Upper lobe of left lung (tissue), 4 donors: ENCODE results near the gene RAET1L.

Source experiments
- EP300 ChIP-seq, 4 donors: sonication (generic); formaldehyde crosslinking; IDR thresholded peaks; one replicate each; pipeline ENCODE4 v1.5.1; 2017; ENCODE audit warnings: antibody characterized with exemption in 4 of 4, control low read depth in 2 of 4
- POLR2A ChIP-seq, 4 donors: fragments of 450-650 bp; IDR thresholded peaks; one replicate each; pipeline ENCODE4 v1.5.1; 2016 to 2017; ENCODE audit warnings: antibody characterized with exemption in 4 of 4, mild to moderate bottlenecking in 2 of 4
- TF ChIP-seq, protein P1 (sequence below), 6 experiments: fragments of 450-650 bp in 4 of 6; fragments of 200-600 bp in 2 of 6; sonication (generic) in 2 of 6; IDR thresholded peaks; one replicate each; pipeline ENCODE4 v1.5.1; 2016 to 2019; ENCODE audit warnings: antibody characterized with exemption in 6 of 6

DNA sequence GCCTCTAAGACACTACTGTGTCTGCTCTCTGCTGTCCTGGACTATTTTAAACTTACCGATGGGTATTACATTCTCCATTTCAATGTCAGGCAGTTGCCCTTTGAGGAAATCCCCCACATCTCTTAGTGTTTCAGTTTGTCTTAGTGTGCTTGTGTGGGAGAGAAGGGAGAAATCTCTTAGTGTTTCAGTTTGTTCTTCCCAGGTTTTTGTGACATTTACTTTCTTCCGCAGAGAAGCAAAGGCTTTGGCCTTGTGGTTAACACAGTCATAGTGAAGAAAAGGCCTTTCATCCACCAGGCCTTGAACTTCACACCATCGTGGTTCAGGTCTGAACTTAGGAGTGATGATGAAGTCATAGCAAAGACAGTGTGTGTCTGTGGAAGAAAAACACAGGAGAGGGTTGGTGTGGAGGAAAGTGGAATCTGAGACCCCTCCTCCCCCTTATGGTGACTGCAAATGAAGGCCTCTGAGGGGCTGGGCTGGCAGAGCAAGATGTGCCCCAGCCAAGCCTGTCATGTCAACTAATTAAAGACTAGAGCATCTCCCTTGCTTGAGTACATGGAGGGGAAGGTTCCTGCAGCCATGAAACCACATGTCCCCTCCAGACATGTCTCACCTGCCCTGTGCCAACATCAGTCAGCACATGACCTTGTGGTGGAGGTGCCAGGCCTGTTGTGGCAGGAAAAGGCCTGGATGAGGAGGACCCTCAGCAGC, 23.9 kb downstream of the RAET1L start:
- TF ChIP-seq, protein P1, sequence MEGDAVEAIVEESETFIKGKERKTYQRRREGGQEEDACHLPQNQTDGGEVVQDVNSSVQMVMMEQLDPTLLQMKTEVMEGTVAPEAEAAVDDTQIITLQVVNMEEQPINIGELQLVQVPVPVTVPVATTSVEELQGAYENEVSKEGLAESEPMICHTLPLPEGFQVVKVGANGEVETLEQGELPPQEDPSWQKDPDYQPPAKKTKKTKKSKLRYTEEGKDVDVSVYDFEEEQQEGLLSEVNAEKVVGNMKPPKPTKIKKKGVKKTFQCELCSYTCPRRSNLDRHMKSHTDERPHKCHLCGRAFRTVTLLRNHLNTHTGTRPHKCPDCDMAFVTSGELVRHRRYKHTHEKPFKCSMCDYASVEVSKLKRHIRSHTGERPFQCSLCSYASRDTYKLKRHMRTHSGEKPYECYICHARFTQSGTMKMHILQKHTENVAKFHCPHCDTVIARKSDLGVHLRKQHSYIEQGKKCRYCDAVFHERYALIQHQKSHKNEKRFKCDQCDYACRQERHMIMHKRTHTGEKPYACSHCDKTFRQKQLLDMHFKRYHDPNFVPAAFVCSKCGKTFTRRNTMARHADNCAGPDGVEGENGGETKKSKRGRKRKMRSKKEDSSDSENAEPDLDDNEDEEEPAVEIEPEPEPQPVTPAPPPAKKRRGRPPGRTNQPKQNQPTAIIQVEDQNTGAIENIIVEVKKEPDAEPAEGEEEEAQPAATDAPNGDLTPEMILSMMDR (IDR thresholded peaks at IDR 0.05): no peak
- TF ChIP-seq EP300 (IDR thresholded peaks at IDR 0.05) (no peak), POLR2A (IDR thresholded peaks at IDR 0.05) (no peak)
